ENCODE results near the gene EVC.
"Not testable (repeated sequence)": the region's sequence is repeated elsewhere in the genome, so short reads cannot be mapped to it uniquely, and the experiment has no call there.

Gene EVC

DNA sequence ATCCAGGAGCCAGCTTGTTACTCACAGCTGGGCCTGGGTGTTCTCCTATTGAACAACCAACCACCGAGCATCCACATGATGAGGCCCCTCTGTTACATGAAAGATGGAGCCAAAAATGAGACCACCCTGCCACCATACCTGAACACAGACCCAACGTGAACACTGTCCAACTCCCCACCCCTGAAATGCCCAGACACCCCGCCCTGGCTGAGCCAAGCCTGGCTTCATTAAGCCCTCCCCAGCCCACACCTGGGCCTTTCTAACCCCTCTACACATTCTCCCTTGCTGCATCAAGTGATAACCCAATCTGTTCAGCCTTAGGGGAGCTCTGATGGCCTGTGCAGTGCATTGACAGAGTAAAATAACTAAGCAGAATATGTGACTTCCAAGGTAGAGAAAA lies 80.7 kb downstream of the EVC start:
- no peak for DNase-seq

DNA sequence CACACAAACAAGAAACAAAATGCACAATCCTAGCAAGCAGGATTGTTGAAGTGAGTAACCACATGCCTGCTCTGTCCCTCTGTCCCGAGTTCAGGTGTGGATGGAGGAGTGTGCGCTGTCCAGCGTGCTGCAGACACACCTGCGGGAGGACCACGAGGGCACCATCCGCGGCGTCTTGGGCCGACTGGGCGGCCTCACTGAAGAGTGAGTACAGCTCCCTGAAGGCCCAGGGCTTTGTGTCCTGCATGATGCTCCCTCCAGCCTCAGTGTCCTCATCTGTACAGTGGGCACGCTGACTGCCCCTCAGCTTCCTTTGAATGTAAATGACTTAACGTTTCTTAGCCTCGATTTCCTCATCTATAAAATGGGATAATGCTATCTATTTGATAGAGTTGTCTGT lies 82.5 kb downstream of the EVC start:
- no peak for DNase-seq

DNA sequence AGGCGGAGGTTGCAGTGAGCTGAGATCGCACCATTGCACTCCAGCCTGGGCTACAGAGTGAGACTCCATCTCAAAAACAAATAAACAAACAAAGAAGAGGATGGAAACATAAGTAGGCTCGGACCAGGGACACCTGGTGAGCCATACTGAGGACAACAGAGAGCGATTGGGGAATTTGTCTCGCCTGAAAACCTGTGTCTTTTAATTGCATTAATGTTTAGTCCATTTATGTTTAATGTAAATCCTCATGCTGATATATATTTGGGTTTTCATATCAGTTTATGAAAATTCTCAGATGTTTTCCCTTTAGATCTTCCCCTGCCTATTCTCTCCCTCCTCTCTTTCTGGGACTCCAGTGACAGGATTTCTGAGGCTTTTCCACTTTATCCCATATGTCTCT lies 84.6 kb downstream of the EVC start:
- no peak for DNase-seq

DNA sequence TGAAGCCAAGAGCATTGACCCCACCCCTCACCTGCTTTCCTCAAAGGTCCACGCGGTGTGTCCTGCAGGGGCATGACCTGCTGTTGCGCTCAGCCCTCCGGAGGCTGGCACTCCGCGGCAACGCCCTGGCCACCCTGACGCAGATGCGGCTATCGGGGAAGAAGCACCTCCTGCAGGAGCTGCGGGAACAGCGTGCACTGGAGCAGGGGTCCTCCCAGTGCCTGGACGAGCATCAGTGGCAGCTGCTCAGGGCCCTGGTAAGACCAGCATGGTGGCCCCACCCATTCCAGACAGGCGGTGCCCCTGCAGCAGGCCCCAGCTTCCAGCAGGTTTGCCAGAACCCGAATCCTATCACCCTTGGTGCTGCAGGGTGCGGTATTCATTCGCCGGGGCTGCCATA lies 86.0 kb downstream of the EVC start:
- DNase-seq, result no peak

DNA sequence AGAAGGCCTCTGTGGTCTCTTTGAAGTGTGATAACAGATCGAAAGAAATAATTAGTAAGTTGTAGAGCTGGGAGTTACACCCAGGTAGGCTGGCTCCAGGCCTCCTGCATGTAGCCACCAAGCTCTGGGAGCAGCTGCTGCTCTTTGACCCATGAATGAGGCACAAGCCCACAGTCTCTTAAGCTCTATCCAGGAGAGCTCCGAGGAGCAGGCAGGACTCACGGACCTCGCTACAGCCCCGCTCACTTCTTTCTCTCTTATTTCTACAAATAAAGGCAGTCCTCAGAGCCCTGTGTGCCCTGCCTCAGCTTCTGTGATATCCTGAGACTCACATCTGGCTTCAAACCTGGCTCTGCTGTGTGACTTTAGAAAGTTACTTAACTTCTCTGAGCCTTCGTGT lies 86.9 kb downstream of the EVC start:
- DNase-seq, result no peak

DNA sequence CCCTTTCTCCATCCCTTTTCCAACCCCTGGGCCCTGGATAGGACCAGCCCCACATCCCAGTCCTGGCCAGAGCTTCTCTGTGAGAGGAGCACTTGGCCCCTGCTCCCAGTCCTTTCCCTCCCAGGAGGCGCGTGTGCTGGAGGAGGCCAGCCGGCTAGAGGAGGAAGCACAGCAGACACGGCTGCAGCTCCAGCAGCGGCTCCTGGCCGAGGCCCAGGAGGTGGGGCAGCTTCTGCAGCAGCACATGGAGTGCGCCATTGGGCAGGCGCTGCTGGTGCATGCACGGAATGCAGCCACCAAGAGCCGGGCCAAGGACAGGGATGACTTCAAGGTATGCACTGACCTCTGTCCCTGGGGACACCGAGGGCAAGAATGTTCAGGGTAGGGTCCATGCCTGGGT lies 87.5 kb downstream of the EVC start:
- DNase-seq, result no peak

DNA sequence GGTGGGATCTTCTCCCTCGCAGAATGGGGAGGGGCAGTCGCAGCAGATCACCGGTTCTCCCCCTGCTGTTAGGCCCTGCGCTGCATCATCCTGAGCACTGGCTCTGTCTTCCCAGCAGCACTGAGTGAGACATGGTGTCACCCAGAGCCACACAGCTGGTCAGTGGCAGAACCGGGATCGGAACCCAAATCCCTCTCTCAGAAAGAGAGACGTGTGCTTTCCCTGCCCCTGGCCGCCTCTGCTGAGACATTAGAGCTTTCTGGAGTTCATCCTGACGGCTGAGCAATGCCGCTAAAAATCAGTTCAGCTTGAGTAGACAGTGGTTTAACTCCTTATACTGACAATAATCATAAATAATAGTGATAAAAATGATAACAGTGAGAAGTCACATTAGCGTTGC lies 87.9 kb downstream of the EVC start:
- DNase-seq, result no peak

DNA sequence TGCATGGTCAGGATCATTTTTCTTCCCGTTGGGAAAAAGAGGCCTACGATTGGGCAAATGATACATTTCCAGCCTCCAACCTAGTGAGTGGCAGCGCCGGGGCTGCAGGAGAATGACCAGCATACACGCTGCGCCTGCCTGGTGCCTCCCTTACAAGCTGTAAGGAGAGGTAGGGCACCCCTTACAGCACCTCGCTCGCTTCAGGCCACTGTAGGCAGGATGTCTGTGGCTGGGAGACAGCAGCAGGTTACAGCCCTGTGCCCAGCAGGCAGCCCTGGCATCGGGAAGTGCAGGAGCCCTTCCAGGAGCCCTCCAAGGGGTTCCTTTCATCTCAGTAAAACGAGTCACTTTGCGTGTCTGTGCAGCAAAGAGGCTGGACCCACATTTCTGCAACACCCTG lies 88.4 kb downstream of the EVC start:
- DNase-seq, result no peak

DNA sequence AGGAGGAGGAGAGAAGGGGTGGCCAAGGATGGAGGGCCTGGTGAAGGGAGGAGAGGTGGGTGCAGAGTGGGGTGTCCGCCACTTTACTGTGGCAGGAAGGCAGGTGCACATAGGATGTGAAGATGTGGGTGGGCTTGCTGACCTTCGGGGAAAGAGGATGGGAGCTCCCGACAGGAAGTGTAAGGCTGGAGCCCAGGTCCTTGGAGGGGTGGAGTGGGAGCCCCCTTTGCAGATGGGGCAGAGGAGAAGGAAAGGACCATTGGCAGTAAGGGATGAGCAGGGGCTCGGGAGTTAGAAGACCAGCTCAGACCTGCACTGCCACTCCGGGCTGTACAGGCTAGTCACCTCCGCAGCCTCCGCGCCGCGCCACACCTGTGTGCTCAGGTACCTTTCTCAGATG lies 89.5 kb downstream of the EVC start:
- DNase-seq, result no peak

DNA sequence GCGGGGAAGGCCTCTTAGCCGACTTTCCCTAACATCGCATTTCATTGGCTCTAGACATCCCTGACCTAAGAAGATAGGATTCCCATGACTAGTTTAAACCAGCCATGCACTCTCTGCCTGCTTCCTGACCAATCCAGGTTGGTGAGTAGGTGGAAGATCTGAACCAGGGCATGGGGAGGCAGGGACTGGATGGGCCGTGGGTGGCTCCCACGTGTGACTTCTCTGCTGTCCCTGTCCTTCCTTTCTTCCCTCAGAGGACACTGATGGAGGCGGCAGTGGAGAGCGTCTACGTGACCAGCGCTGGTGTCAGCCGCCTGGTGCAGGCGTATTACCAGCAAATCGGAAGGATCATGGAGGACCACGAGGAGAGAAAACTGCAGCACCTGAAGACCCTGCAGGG lies 90.7 kb downstream of the EVC start:
- no peak for DNase-seq

DNA sequence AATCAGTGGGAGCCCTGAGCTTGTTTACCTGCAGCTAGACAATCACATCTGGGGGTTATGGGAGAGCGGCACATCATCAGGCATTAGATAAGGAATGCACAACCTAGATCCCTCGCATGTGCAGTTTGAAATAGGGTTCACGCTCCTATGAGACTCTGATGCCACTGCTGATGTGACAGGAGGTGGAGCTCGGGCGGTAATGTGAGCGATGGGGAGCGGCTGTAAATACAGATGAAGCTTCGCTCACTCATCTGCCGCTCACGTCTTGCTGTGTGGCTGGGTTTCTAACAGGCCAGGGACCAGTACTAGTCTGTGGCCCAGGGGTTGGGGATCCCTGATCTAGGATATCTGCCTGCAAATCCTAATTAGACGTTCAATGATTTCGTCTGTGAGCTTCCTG lies 91.6 kb downstream of the EVC start:
- DNase-seq, result no peak

DNA sequence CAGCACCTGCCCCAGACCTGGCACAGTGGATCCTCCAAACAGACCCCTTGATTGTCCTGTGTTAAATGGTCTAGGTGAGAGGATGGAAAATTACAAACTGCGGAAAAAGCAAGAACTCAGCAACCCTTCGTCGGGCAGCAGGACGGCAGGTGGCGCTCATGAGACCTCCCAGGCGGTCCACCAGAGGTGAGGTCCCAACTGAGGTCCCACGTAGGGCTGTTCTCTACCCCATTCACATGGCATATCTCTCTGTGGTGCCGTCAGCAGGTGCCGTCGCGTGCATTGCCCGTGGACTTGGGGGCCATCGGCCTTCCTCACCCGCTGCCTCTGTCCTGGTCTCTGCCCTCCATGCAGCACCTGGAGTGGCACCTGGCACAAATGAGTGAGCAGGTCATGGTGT lies 93.7 kb downstream of the EVC start:
- DNase-seq, result no peak

DNA sequence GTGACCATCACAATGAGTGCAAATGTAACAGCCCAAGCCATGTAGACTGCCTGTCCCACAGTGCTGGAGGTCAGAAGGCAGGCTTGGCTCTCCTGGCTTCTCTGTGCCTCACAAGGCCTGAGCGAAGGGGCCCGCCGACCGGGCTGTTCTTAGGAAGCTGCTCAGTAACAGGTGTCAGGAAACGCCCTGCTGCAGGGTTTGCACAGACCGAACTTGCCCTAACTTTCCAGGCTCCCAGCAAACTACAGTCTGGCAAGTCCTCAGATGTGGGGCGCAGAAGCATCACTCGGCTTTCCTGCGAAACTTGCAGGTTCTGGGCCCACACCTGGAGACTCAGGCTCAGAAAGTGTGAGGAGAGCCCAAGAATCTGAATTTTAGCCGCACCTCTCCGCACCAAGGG lies 94.3 kb downstream of the EVC start:
- no peak for DNase-seq

DNA sequence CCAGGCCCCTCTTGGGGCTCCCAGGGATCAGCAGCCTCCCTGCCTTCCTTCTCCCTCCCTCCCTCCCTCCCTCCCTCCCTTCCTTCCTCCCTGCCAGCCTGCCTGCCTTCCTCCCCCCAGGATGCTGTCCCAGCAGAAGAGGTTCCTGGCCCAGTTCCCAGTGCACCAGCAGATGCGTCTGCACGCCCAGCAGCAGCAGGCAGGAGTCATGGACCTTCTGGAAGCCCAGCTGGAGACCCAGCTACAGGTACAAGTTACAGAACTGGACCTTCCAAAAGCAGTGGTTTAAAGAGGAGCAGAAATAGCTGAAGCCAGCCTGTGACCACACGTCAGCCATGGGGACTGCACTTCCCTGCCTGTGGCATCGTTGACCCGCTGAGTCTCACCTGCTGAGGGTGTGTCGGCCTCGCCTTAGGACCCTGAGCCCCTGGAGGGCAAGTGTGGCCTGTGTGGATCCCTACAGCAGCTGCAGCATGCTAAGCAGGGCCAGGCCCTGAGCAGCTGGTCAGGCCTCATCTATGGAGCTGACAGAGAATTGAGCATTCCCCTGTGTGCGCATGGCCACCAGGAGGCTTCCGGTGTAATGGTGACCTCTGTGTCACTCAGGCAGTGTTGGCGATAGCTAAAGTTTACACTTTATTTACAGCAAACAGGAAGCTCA lies 97.2 kb downstream of the EVC start:
- DNase-seq, result no peak

DNA sequence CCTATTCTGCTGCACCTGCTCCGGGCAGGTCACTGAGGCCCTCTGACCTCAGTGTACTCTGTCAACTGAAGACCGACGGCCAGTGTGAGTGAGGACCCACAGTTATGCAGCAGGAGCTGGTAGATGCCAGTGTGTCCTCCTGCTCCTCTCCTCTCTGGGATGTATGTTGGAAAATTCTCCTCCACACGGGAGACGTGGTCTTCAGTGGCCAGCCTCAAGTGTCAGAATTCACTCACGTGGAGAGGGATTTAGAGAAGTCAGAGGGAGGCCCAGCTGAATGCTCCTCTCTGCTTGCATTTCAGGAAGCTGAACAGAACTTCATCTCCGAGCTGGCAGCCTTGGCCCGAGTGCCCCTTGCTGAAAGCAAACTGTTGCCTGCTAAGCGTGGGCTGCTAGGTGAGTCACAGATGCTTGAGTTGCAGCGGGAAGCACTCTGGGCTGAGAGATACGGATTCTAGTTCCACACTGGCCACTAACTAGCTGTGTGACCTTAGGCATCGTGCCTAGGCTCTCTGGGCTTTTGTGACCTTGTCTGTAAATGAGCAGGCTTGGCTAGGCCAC lies 98.3 kb downstream of the EVC start:
- no peak for DNase-seq

DNA sequence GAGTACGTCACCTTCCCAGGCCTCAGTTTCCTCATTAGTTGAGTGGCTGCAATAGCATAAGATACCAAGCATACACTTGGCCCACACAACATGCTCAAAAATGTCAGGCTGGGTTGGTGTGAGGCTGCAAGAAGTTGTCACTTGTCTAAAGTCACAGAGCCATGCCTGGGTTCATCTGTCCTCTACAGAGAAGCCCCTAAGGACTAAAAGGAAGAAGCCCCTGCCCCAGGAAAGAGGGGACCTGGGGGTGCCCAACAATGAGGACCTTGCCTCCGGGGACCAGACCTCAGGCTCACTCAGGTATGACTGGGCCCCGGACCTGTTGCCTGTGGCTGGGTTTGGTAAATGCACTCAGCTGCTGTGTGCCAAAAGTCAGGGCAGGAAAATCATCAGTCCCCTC lies 99.2 kb downstream of the EVC start:
- no peak for DNase-seq

DNA sequence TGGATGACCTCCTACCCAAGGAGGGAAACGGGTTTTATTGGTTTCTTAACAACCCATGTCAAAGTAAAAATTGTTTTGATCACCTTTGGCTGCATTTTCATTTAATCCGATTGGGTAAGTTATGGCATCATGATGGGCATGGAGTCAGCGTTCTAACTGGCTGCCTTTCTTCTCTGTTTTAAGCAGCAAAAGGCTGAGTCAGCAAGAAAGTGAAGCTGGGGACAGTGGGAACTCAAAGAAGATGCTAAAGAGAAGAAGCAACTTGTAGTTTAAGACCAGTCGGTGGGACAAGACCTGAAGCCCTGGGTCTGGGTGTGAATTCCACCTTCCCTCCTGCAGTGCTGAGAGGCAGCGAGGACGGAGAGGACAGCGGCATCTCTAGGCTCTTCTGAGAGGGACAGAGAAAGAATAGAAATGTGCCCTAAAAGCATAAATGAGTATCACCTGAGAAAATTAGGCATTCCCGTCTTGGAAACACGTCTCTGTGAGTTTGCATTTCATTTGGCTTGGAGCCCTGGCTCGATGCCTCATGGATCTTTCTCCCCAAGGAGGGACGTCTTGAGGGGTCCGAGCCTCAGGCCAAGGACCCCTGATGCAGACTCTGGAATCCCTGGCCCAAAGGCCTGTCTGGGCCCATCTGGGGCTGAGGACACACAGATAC lies 99.9 kb downstream of the EVC start:
- DNase-seq, result no peak

DNA sequence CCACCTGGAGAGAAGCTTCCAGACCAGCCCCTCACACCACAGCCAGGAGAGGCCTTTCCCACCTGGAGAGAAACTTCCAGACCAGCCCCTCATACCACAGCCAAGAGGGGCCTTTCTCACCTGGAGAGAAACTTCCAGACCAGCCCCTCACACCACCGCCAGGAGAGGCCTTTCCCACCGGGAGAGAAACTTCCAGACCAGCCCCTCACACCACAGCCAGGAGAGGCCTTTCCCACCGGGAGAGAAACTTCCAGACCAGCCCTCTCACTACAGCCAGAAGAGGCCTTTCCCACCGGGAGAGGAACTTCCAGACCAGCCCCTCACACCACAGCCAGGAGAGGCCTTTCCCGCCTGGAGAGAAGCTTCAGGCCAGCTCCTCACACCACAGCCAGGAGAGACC lies 101.1 kb downstream of the EVC start:
- not testable (repeated sequence) for DNase-seq

DNA sequence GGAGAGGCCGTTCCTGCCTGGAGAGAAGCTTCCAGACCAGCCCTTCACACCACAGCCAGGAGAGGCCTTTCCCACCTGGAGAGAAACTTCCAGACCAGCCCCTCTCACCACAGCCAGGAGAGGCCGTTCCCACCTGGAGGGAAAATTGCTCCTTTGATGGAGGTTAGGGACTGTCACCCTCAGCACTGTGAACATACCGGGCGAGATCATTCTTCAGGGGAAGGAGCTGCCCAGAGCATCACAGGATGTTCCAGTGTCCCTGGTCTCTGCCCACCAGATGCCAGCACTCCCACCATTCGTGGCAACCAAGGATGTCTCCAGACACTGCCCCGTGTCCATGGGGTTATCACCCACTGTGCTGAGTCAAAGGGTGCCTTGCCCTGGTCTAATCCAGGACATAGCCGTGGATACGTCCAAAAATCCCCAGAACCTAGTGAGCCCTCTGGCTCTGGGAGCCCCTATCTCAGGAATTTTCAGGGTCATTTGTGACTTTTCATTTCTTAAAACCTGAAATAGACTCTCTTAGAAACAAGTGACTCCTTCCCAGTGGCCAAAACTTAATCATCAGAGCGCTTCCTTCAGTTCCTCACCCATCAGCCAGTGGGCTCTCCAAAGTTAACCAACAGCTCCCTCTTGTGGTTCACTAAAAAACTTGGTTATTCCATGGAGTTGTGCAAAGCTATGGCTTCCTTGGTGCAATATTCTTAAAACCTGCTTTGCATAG lies 101.7 kb downstream of the EVC start:
- DNase-seq, result peak; percentile 54

DNA sequence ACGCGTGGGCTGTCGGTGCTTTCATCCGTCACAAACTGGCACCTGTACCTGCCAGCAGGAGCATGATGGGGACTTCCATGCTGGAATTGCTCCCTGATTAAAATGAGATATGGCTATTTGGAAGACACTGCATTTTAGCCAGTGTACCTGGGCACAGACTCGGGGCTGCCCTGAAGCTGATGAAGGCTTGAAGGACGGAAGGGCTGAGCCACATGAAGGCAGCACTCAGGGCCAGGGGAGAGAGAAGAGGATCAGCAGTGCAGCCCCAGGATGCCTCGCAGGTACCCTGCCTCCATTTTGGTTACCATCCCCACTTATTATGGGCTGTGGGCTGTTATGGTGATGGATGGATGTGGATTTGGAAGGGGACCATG lies 102.9 kb downstream of the EVC start:
- no peak for DNase-seq

DNA sequence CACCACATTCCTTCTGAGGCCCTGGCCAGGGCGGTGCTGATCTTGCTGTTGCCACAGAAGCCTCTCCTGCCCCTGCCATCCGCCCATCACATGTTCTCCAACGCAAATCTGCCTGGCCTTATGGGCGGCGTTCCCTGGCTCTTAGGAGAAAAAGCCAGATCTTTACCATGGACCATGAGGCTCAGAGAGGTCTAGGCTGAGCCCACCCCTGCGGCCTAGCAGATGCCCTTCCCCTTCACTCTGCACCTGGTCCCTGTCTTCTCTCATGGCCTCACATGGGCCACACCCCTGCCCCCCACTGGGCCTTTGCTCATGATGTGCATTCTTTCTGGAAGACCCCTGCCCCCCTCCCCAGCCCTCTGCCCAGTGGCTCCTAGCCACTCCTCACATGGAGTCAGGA lies 103.4 kb downstream of the EVC start:
- no peak for DNase-seq

DNA sequence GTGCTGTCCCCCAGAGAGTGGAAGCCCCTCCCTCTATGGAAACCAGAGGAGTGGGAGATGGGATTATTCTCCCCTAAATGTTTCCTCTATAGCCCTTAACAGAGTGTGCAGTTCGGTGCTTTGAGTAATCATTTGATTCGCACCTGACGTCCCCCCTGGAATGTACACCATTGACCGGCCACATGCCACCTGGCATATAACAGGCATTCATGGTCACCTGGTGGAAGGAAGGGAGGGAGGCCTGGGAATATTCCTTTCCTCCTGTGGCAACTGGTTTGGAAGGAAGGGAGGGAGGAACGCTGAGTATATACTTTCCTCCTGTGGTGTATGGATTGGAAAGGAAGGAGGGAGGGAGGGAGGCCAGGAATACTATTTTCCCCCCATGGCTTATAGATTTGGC lies 104.6 kb downstream of the EVC start:
- DNase-seq, result no peak

DNA sequence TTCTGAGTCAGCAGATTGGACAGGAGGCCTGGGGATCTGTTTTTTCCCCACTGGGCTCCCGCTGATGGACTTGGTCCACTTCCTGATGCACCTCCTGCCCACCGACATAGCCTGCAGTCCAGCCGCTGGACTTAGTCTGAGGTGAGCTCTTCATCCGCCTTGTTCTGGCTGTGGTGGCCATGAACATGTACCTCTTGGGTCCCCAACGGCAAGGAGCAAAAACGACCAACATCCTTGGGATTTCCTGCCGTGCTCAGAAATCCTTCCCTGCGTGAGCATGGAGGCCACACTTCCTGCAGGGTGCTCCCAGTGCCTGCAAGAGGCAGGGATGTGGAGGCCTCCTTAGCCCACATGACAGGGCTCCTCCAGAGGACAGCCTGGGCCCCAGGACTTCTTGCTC lies 105.1 kb downstream of the EVC start:
- no peak for DNase-seq

DNA sequence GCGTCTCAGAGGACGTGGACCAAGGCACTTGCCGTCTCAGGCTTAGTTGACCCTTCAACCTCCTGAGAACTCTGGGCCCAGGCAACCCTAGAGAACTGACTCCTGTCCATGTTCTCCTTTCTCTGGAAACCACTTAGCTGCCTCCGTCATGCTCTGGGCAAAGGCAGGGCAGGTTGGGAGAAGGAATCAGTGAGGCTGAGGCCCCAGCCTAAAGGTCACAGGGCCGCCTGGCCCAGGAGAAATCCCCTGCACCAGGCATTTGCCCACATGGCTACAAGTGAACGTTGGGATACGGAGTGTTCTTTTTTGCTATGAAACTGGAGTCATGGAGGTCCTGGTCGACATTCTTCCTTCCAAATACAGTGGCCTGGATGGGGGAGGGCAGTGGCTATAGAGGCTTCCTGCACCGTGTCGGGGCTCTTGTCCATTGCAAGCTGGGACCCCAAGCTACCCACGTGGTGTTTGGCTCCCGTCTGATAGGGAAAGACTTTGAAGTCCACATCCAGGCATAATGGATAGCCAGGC lies 105.9 kb downstream of the EVC start:
- no peak for DNase-seq
